ENCODE data around the gene NRARP. TPM values are rescaled to one million over a fixed set of nuclear protein-coding genes. Genes with fewer than 3 reads are reported as not detected.
A peak's percentile ranks its signal among the peaks of the same experiment; 100 is the strongest.

Gene NRARP
- total RNA-seq, 4 donors from 2014 or later, result 28.5 to 49.2 (median 41.0) TPM

GRCh38 chr9:137277329-137278041 is 24.6 kb downstream of the NRARP start, which contains the start of gene TOR4A:
TOR4A (plus strand) TSS chr9:137277726; CDS start chr9:137278690, 964 bp downstream.
- TF ChIP-seq CTCF (IDR thresholded peaks at IDR 0.05), result no peak
- TF ChIP-seq POLR2A (IDR thresholded peaks at IDR 0.05), result no peak
- intact Hi-C loops (cut with DNase I; ENCODE audit: low total_unique reads), result no loop called here
- peak within 1 kb of the TSS; percentile 18 for H3K4me3 ChIP-seq (ENCODE audit: low read depth, poor library complexity, severe bottlenecking)
- peak in 1 of 2 donors; percentile 96 for DNase-seq (ENCODE audit: low spot score in 2 of 2)
- WGBS, 2 donors, result 18 to 34% methylated on average over 7 to 23 of the region's 25 CpGs

- H3K4me3 ChIP-seq (ENCODE audit: low read depth, poor library complexity, severe bottlenecking), result peak overlapping the region; percentile 5
- intact Hi-C loops (cut with DNase I; ENCODE audit: low total_unique reads), result no loop called here
- WGBS, 2 donors, result 47 to 49% methylated on average over 24 to 26 of the region's 30 CpGs
- DNase-seq (ENCODE audit: low spot score in 2 of 2), result peak in 1 of 2 donors; percentile 93
- TF ChIP-seq CTCF (IDR thresholded peaks at IDR 0.05) (no peak), POLR2A (IDR thresholded peaks at IDR 0.05) (no peak)
Observed at GRCh38 chr9:137276473-137277328, 25.4 kb downstream of the NRARP start.

- intact Hi-C loops (cut with DNase I; ENCODE audit: low total_unique reads), result no loop called here
- no peak overlapping the region for H3K4me3 ChIP-seq (ENCODE audit: low read depth, poor library complexity, severe bottlenecking)
- DNase-seq (ENCODE audit: low spot score in 2 of 2), result no peak
- WGBS, 2 donors, result 68 to 69% methylated on average over 23 of the region's 24 CpGs
- TF ChIP-seq POLR2A (IDR thresholded peaks at IDR 0.05), result no peak
- no peak for TF ChIP-seq CTCF (IDR thresholded peaks at IDR 0.05)
Observed at GRCh38 chr9:137275588-137276472, 26.2 kb downstream of the NRARP start.

- H3K4me3 ChIP-seq (ENCODE audit: low read depth, poor library complexity, severe bottlenecking), result no peak overlapping the region
- intact Hi-C loops (cut with DNase I; ENCODE audit: low total_unique reads), result no loop called here
- no peak for TF ChIP-seq CTCF (IDR thresholded peaks at IDR 0.05)
- no peak for TF ChIP-seq POLR2A (IDR thresholded peaks at IDR 0.05)
- WGBS, 2 donors, result 76 to 83% methylated on average over 10 of the region's 10 CpGs
- DNase-seq (ENCODE audit: low spot score in 2 of 2), result no peak
Observed at GRCh38 chr9:137275203-137275587, 26.9 kb downstream of the NRARP start.

- no peak overlapping the region for H3K4me3 ChIP-seq (ENCODE audit: low read depth, poor library complexity, severe bottlenecking)
- intact Hi-C loops (cut with DNase I; ENCODE audit: low total_unique reads), result no loop called here
- 45 to 77% methylated on average over 9 of the region's 15 CpGs for WGBS, 2 donors
- no peak for DNase-seq (ENCODE audit: low spot score in 2 of 2)
- TF ChIP-seq CTCF (IDR thresholded peaks at IDR 0.05) (no peak), POLR2A (IDR thresholded peaks at IDR 0.05) (no peak)
Observed at GRCh38 chr9:137273611-137274320, 28.3 kb downstream of the NRARP start.
